CD4-positive, alpha-beta memory T cell (primary cell): Measurements from ENCODE around the gene ZNF362. TPM values are rescaled to one million over a fixed set of nuclear protein-coding genes. Genes with fewer than 3 reads are reported as not detected.
"Not testable (repeated sequence)": the region's sequence is repeated elsewhere in the genome, so short reads cannot be mapped to it uniquely, and the experiment has no call there.

Source experiments
- CTCF ChIA-PET: fragments of 350-600 bp; sonication (Branson Sonifier 250); formaldehyde crosslinking; loops from one replicate; lab custom pipeline; 2021; ENCODE audit warnings: inconsistent platforms; ENCODE audit not compliant: partially characterized antibody; lab: Charles Lee
- POLR2A ChIA-PET: fragments of 350-600 bp; sonication (Branson Sonifier 250); formaldehyde crosslinking; loops from one replicate; lab custom pipeline; 2021; ENCODE audit not compliant: partially characterized antibody; lab: Charles Lee
- DNase-seq, 5 donors: peaks; one replicate each; pipeline versions ENCODE4 v3.0.0 to v3.0.0-alpha.2; 2020 to 2022; ENCODE audit warnings: mixed read lengths in 1 of 5
- H3K27ac ChIP-seq: one replicate; pipeline ENCODE4 v1.7.0; 2013; ENCODE audit warnings: low read depth, low read length
- H3K27me3 ChIP-seq: 2 replicates; pipeline ENCODE4 v1.7.0; 2013; ENCODE audit warnings: mild to moderate bottlenecking, low read length, moderate library complexity; ENCODE audit not compliant: insufficient read depth
- H3K36me3 ChIP-seq: 2 replicates; pipeline ENCODE4 v1.7.0; 2013; ENCODE audit warnings: mild to moderate bottlenecking, low read length, moderate library complexity; ENCODE audit not compliant: insufficient read depth
- H3K4me1 ChIP-seq: 2 replicates; pipeline ENCODE4 v1.7.0; 2013; ENCODE audit warnings: mild to moderate bottlenecking, low read length, moderate library complexity; ENCODE audit not compliant: insufficient read depth
- H3K4me3 ChIP-seq, 2 donors: one replicate each; pipeline ENCODE4 v1.7.0; 2013; ENCODE audit warnings: low read length in 2 of 2, mild to moderate bottlenecking in 1 of 2
- H3K9me3 ChIP-seq, 2 donors: one replicate each; pipeline ENCODE4 v1.7.0; 2013; ENCODE audit warnings: low read length in 2 of 2, control low read depth in 1 of 2; ENCODE audit not compliant: control insufficient read depth in 1 of 2
- H3K27ac Mint-ChIP-seq, 7 donors: one replicate each; pipeline ENCODE4 v1.8.0; 2020 to 2021; ENCODE audit warnings: mixed read lengths in 7 of 7, mild to moderate bottlenecking in 6 of 7, inconsistent platforms in 3 of 7, moderate library complexity in 3 of 7
- H3K27me3 Mint-ChIP-seq, 2 donors: one replicate each; pipeline ENCODE4 v1.8.0; 2020 to 2021; ENCODE audit warnings: mixed read lengths in 2 of 2
- H3K36me3 Mint-ChIP-seq, 2 donors: one replicate each; pipeline ENCODE4 v1.8.0; 2020 to 2021; ENCODE audit warnings: mixed read lengths in 2 of 2, inconsistent platforms in 1 of 2, mild to moderate bottlenecking in 1 of 2
- H3K4me1 Mint-ChIP-seq, 4 donors: one replicate each; pipeline ENCODE4 v1.8.0; 2020 to 2021; ENCODE audit warnings: mixed read lengths in 4 of 4, mild to moderate bottlenecking in 1 of 4
- H3K4me3 Mint-ChIP-seq, 8 donors: one replicate each; pipeline ENCODE4 v1.8.0; 2020 to 2021; ENCODE audit warnings: mixed read lengths in 8 of 8, mild to moderate bottlenecking in 7 of 8, moderate library complexity in 6 of 8, inconsistent platforms in 3 of 8
- H3K9me3 Mint-ChIP-seq, 8 donors: one replicate each; pipeline ENCODE4 v1.8.0; 2020 to 2021; ENCODE audit warnings: mixed read lengths in 8 of 8, mild to moderate bottlenecking in 5 of 8, inconsistent platforms in 3 of 8, moderate library complexity in 1 of 8
- intact Hi-C: fragments of 100-400 bp; cut with micrococcal nuclease; formaldehyde crosslinking; loops from one replicate; pipeline ENCODE4 v1.15.1; 2023
- polyA plus RNA-seq, 2 donors: library from polyadenylated mRNA; unstranded; fragments of 300-500 nt; fragmentation: Illumina TruSeq; gene quantifications; one replicate each; pipeline ENCODE4 v1.2.3, GENCODE V29; 2021
- total RNA-seq, 2 experiments: library from RNA; stranded (reverse); gene quantifications; one replicate each; pipeline ENCODE4 v1.2.3, GENCODE V29; 2021

ZNF362 gene
- total and polyA plus RNA-seq, 4 experiments from 2014 or later: 7.1 to 25.9 (median 25.1) TPM

DNA sequence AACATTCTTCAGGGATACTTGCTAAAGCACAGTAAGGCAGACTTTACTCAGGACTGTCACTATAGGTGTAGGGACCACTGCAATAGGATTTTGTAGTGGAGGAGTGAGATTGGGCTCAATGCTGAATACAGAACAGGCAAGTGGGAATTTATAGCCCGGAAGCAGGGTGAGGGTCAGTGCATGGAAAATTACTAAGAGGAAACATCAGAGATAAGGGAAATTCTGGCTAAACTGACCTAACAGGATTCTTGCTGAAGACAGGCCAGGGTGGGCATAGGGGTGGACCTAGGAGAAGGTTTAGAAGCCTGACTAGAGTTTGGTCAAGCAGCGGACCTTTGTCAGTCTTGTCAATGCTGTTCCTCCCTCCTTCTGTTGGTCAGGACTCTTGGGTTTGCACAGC lies 20.8 kb upstream of the ZNF362 start:
- no peak overlapping the region for H3K27ac Mint-ChIP-seq
- Histone ChIP-seq H3K4me1 (no peaks in the 10 kb centered on the region), H3K9me3 (no peaks in the 10 kb centered on the region), H3K27me3 (peaks cover 6% of the 10 kb centered on the region), H3K27ac (no peak overlapping the region), H3K4me3 (no peak overlapping the region), H3K36me3 (no peaks in the 10 kb centered on the region)
- DNase-seq: no peak
- ChIA-PET POLR2A (no interaction called here), CTCF (no interaction called here)
- no peak overlapping the region for H3K4me3 Mint-ChIP-seq
- H3K9me3 Mint-ChIP-seq: no peaks in the 10 kb centered on the region
- no peaks in the 10 kb centered on the region for H3K36me3 Mint-ChIP-seq
- H3K27me3 Mint-ChIP-seq: peaks cover 6 to 14% of the 10 kb centered on the region in 2 donors
- intact Hi-C loops: no loop called here
- H3K4me1 Mint-ChIP-seq: peaks cover 0 to 5% (median 3%) of the 10 kb centered on the region in 4 donors

DNA sequence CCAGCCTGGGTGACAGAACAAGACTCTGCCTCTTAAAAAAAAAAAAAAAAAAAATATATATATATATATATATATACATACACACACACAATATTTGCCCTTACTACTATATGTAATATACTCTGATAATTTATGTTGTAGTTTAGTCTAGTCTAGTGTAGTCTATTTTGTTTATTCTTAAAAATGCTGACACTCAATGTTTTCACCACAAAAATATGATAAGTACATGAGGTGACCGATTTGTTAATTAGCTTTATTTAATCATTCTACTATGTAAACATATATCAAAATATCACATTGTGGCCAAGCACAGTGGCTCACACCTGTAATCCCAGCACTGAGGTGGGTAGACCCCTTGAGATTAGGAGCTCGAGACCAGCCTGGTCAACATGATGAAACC lies 19.8 kb upstream of the ZNF362 start:
- H3K9me3 ChIP-seq: no peaks in the 10 kb centered on the region
- H3K4me1 ChIP-seq: no peaks in the 10 kb centered on the region
- ChIA-PET POLR2A (no interaction called here), CTCF (interaction anchor here (0.5 kb wide), 1 partner anchor 14 kb away, joined by 3 read pairs; no protein-coding TSS in a partner anchor)
- Mint-ChIP-seq H3K9me3 (no peaks in the 10 kb centered on the region), H3K4me3 (no peak overlapping the region), H3K4me1 (peaks cover 0 to 5% (median 3%) of the 10 kb centered on the region in 4 donors), H3K36me3 (no peaks in the 10 kb centered on the region), H3K27me3 (peaks cover 6 to 10% of the 10 kb centered on the region in 2 donors), H3K27ac (no peak overlapping the region)
- intact Hi-C loops: no loop called here
- no peak overlapping the region for H3K4me3 ChIP-seq
- no peaks in the 10 kb centered on the region for H3K36me3 ChIP-seq
- no peak for DNase-seq
- H3K27me3 ChIP-seq: peaks cover 6% of the 10 kb centered on the region
- H3K27ac ChIP-seq: no peak overlapping the region

DNA sequence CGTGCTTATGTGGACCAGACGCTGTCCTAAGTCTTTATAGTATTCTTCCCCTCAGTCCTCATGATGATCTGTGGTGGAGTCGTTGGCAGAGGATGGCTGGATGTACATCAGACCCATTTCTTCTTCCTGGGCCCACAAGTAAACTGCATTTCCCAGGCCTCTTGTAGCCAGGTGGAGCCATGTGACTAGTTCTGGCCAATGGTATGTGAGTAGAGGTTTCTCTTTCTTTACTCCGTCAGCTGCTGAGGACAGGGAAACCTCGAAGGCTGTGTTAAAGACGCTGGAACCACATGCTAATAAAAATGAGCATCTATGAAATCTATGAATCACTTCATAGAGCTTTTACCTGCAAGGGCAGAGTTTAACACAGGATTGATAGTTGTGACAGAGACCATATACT lies 18.7 kb upstream of the ZNF362 start:
- H3K4me3 Mint-ChIP-seq: peak overlapping the region in 2 of 8 donors; percentile 12 to 34
- peak; percentile 36 to 57 (median 42) for DNase-seq
- ChIA-PET POLR2A (interaction anchor here (0.9 to 1.1 kb wide), 3 partner anchors 15 to 110 kb away, joined by 3 read pairs; no protein-coding TSS in a partner anchor), CTCF (interaction anchor here (1.2 kb wide), 1 partner anchor 56 kb away, joined by 4 read pairs; the partner anchor contains the start of gene TRIM62)
- no peaks in the 10 kb centered on the region for H3K36me3 Mint-ChIP-seq
- Histone ChIP-seq H3K4me3 (no peak overlapping the region), H3K4me1 (no peaks in the 10 kb centered on the region), H3K27ac (no peak overlapping the region), H3K9me3 (no peaks in the 10 kb centered on the region), H3K27me3 (peaks cover 6% of the 10 kb centered on the region), H3K36me3 (no peaks in the 10 kb centered on the region)
- H3K4me1 Mint-ChIP-seq: peaks cover 0 to 5% (median 3%) of the 10 kb centered on the region in 4 donors
- no peaks in the 10 kb centered on the region for H3K9me3 Mint-ChIP-seq
- peaks cover 11 to 15% of the 10 kb centered on the region in 2 donors for H3K27me3 Mint-ChIP-seq
- intact Hi-C loops: no loop called here
- H3K27ac Mint-ChIP-seq: peak overlapping the region in 4 of 7 donors; percentile 34 to 80 (median 51)

DNA sequence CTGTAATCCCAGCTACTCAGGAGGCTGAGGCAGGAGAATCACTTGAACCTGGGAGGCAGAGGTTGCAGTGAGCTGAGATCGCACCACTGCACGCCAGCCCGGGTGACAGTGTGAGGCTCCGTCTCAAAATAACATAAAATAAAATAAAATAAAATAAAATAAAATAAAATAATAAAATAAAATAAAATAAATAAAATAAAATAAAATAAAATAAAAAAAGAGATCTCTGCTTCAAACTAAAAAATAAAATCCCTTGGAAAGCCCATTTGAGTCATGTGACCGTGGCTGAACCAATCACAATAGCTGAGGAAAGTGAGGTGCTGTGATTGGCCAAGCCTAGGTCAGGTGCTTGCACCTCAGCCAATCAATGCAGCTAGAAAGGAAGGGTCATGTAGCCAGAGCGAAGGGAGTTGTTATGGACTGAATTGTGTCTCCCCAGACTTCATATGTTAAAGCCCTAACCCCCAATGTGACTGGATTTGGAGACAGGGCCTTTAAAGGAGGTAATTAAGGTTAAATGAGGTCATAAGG lies 18.0 kb upstream of the ZNF362 start:
- H3K9me3 Mint-ChIP-seq, H3K27ac ChIP-seq, H3K4me1 Mint-ChIP-seq, DNase-seq, H3K27me3 ChIP-seq, H3K36me3 Mint-ChIP-seq, H3K4me1 ChIP-seq, H3K4me3 ChIP-seq, H3K4me3 Mint-ChIP-seq, H3K9me3 ChIP-seq, H3K27ac Mint-ChIP-seq, H3K36me3 ChIP-seq, intact Hi-C loops: not testable (repeated sequence)
- ChIA-PET CTCF (interaction anchor here (1.2 kb wide), 1 partner anchor 57 kb away, joined by 4 read pairs; the partner anchor contains the start of gene TRIM62), POLR2A (interaction anchor here (0.9 to 1.1 kb wide), 3 partner anchors 14 to 111 kb away, joined by 3 read pairs; no protein-coding TSS in a partner anchor)
- H3K27me3 Mint-ChIP-seq: peaks cover 11 to 13% of the 10 kb centered on the region in 2 donors

DNA sequence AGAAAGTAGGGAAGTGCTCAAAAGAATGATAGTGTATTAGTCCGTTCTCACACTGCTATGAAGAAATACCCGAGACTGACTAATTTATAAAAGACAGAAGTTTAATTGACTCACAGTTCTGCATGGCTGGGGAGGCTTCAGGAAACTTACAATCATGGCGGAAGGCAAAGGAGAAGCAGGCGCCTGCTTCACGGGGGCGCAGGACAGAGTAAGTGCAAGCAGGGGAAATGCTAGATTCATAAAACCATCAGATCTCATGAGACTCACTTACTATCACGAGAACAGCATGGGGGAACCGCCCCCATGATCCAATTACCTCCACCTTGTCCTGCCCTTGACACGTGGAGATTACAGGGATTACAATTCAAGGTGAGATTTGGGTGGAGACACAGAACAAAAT lies 16.9 kb upstream of the ZNF362 start:
- H3K9me3 ChIP-seq, CTCF ChIA-PET, H3K27ac Mint-ChIP-seq, H3K4me3 ChIP-seq, H3K4me1 Mint-ChIP-seq, DNase-seq, POLR2A ChIA-PET, H3K4me1 ChIP-seq, H3K27ac ChIP-seq, H3K36me3 Mint-ChIP-seq, H3K9me3 Mint-ChIP-seq, H3K27me3 ChIP-seq, H3K4me3 Mint-ChIP-seq, H3K36me3 ChIP-seq, intact Hi-C loops: not testable (repeated sequence)
- H3K27me3 Mint-ChIP-seq: peaks cover 8 to 13% of the 10 kb centered on the region in 2 donors

DNA sequence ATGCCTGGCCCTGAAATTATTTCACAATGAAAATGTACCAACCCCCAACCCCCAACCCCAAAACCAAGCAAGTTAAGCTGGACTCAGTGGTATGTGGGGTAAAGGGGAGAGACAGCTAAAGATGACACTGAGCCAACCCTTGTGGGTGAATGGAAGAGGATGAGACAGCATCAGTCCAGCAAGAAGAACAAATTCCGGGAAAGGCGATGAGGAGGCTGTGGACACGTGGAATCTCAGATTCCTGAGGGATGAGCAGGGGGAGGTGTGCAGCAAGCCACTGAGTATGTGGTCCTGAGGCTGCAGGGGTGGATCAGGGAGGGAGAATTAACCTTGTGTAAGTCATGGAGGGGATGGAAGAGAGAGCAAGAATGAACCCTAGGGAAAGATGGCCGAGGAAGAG lies 14.4 kb upstream of the ZNF362 start:
- DNase-seq: no peak
- Mint-ChIP-seq H3K27ac (peak overlapping the region in 1 of 7 donors; percentile 60), H3K4me1 (peaks cover 0 to 5% (median 3%) of the 10 kb centered on the region in 4 donors), H3K27me3 (peaks cover 8 to 13% of the 10 kb centered on the region in 2 donors), H3K9me3 (no peaks in the 10 kb centered on the region), H3K4me3 (no peak overlapping the region), H3K36me3 (no peaks in the 10 kb centered on the region)
- no peak overlapping the region for H3K4me3 ChIP-seq
- no peak overlapping the region for H3K27ac ChIP-seq
- no peaks in the 10 kb centered on the region for H3K36me3 ChIP-seq
- POLR2A ChIA-PET: no interaction called here
- intact Hi-C loops: no loop called here
- no peaks in the 10 kb centered on the region for H3K4me1 ChIP-seq
- H3K27me3 ChIP-seq: no peaks in the 10 kb centered on the region
- no peaks in the 10 kb centered on the region for H3K9me3 ChIP-seq
- CTCF ChIA-PET: no interaction called here

DNA sequence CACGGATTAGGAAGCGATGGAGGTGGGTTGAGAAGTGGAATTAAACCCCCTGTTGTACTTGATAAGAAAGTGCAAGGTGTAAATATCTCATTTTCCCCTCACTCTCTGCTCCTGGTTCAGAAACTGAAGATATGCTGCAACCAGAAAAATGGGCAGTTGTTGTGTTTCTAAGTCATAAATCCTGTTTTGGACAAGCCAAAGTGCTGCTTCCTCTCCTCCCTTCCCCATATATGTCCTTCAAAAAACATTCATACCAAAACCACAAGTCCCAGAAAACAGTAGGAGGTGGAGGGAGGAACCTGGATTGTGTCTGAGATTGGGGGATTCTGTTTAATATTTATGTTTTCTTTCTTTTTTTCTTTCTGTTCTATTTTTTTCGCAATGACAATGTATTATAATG lies 13.6 kb upstream of the ZNF362 start:
- H3K27me3 ChIP-seq: no peaks in the 10 kb centered on the region
- Mint-ChIP-seq H3K27ac (no peak overlapping the region), H3K27me3 (peaks cover 8 to 13% of the 10 kb centered on the region in 2 donors), H3K9me3 (no peaks in the 10 kb centered on the region), H3K36me3 (no peaks in the 10 kb centered on the region), H3K4me1 (peaks cover 0 to under 1% (median under 1%) of the 10 kb centered on the region in 4 donors), H3K4me3 (no peak overlapping the region)
- ChIA-PET CTCF (no interaction called here), POLR2A (no interaction called here)
- no peaks in the 10 kb centered on the region for H3K36me3 ChIP-seq
- H3K4me3 ChIP-seq: no peak overlapping the region
- no peaks in the 10 kb centered on the region for H3K9me3 ChIP-seq
- DNase-seq: no peak
- intact Hi-C loops: no loop called here
- H3K27ac ChIP-seq: no peak overlapping the region
- H3K4me1 ChIP-seq: no peaks in the 10 kb centered on the region
